WTC11 (cell line): ENCODE measurements around the gene LRRC23. TPM values are rescaled to one million over a fixed set of nuclear protein-coding genes. Genes with fewer than 3 reads are reported as not detected.

ENCODE experiments used
- ATAC-seq: fragments of 200-7000 bp; cut with Tn5 transposase; 2 replicates; pipeline ENCODE4 v1.10.0; 2021; ENCODE audit warnings: mild to moderate bottlenecking, moderate library complexity
- CTCF ChIA-PET: fragments of 300-600 bp; sonication (Branson Sonifier 250); formaldehyde crosslinking; loops from one replicate; lab custom pipeline; 2021; ENCODE audit warnings: antibody characterized with exemption; lab: Charles Lee
- POLR2A ChIA-PET: fragments of 350-600 bp; sonication (Branson Sonifier 250); formaldehyde crosslinking; loops from one replicate; lab custom pipeline; 2021; ENCODE audit warnings: antibody characterized with exemption; lab: Charles Lee
- DNase-seq: peaks from one replicate; pipeline ENCODE4 v3.0.0; 2021; ENCODE audit warnings: low spot score
- H3K27ac Mint-ChIP-seq: 2 replicates; pipeline ENCODE4 v1.8.0; 2021; ENCODE audit warnings: mixed read lengths
- H3K27me3 Mint-ChIP-seq: 2 replicates; pipeline ENCODE4 v1.8.0; 2021; ENCODE audit warnings: low read depth, mild to moderate bottlenecking, moderate library complexity, mixed read lengths
- H3K36me3 Mint-ChIP-seq: 2 replicates; pipeline ENCODE4 v1.8.0; 2021; ENCODE audit warnings: mixed read lengths
- H3K4me1 Mint-ChIP-seq: 2 replicates; pipeline ENCODE4 v1.8.0; 2022; ENCODE audit warnings: mixed read lengths
- H3K4me3 Mint-ChIP-seq: 2 replicates; pipeline ENCODE4 v1.8.0; 2021; ENCODE audit warnings: mild to moderate bottlenecking, moderate library complexity, mixed read lengths
- H3K9me3 Mint-ChIP-seq: 2 replicates; pipeline ENCODE4 v1.8.0; 2021; ENCODE audit warnings: mixed read lengths
- ARID4B ChIP-seq: sonication (generic); formaldehyde crosslinking; IDR thresholded peaks from 2 replicates; pipeline ENCODE4 v1.8.0; 2023; ENCODE audit warnings: missing genetic modification reagents, mild to moderate bottlenecking, borderline replicate concordance
- FOXK1 ChIP-seq: sonication (generic); formaldehyde crosslinking; IDR thresholded peaks from 2 replicates; pipeline ENCODE4 v1.8.0; 2022; ENCODE audit warnings: mild to moderate bottlenecking, moderate library complexity, missing genetic modification reagents
- FOXP1 ChIP-seq: sonication (generic); formaldehyde crosslinking; IDR thresholded peaks from 2 replicates; pipeline ENCODE4 v1.8.0; 2022; ENCODE audit warnings: missing genetic modification reagents, mild to moderate bottlenecking, moderate library complexity, borderline replicate concordance
- FOXP4 ChIP-seq: sonication (generic); formaldehyde crosslinking; IDR thresholded peaks from 2 replicates; pipeline ENCODE4 v1.8.0; 2022; ENCODE audit warnings: mild to moderate bottlenecking, missing genetic modification reagents
- JUN ChIP-seq: sonication (generic); formaldehyde crosslinking; IDR thresholded peaks from 2 replicates; pipeline ENCODE4 v1.8.0; 2023; ENCODE audit warnings: mild to moderate bottlenecking, missing genetic modification reagents
- KAT7 ChIP-seq: sonication (generic); formaldehyde crosslinking; IDR thresholded peaks from 2 replicates; pipeline ENCODE4 v1.8.1; 2023; ENCODE audit warnings: missing genetic modification reagents, mild to moderate bottlenecking, borderline replicate concordance
- MYBL2 ChIP-seq: sonication (generic); formaldehyde crosslinking; IDR thresholded peaks from 2 replicates; pipeline ENCODE4 v1.8.1; 2023; ENCODE audit warnings: mild to moderate bottlenecking, moderate library complexity, missing genetic modification reagents
- NFE2L1 ChIP-seq: sonication (generic); formaldehyde crosslinking; IDR thresholded peaks from 2 replicates; pipeline ENCODE4 v1.8.1; 2023; ENCODE audit warnings: missing genetic modification reagents
- PRDM15 ChIP-seq: sonication (generic); formaldehyde crosslinking; IDR thresholded peaks from 2 replicates; pipeline ENCODE4 v1.8.0; 2022; ENCODE audit warnings: missing genetic modification reagents
- RORB ChIP-seq: fragments of 250-450 bp; sonication (Bioruptor Pico); IDR thresholded peaks from 2 replicates; pipeline ENCODE4 v1.9.0; 2021; ENCODE audit warnings: mild to moderate bottlenecking
- SP1 ChIP-seq: sonication (generic); formaldehyde crosslinking; conservative IDR thresholded peaks from 2 replicates; pipeline ENCODE4 v1.8.1; 2022; ENCODE audit warnings: missing genetic modification reagents
- TCF7 ChIP-seq: sonication (generic); formaldehyde crosslinking; IDR thresholded peaks from 2 replicates; pipeline ENCODE4 v1.8.0; 2022; ENCODE audit warnings: mild to moderate bottlenecking, low read depth, missing genetic modification reagents, moderate library complexity
- ZBTB43 ChIP-seq: sonication (generic); formaldehyde crosslinking; IDR thresholded peaks from 2 replicates; pipeline ENCODE4 v1.8.1; 2023; ENCODE audit warnings: mild to moderate bottlenecking, missing genetic modification reagents
- ZNF121 ChIP-seq: sonication (generic); formaldehyde crosslinking; IDR thresholded peaks from 2 replicates; pipeline ENCODE4 v1.8.0; 2023; ENCODE audit warnings: missing genetic modification reagents
- ZNF281 ChIP-seq: sonication (generic); formaldehyde crosslinking; IDR thresholded peaks from 2 replicates; pipeline ENCODE4 v1.8.0; 2023; ENCODE audit warnings: mild to moderate bottlenecking, missing genetic modification reagents
- ZNF423 ChIP-seq: fragments of 250-450 bp; sonication (Bioruptor Pico); IDR thresholded peaks from 2 replicates; pipeline ENCODE4 v2.1.2; 2022; ENCODE audit warnings: mild to moderate bottlenecking, moderate library complexity
- ZNF512 ChIP-seq: sonication (generic); formaldehyde crosslinking; IDR thresholded peaks from 2 replicates; pipeline ENCODE4 v1.8.1; 2022; ENCODE audit warnings: missing genetic modification reagents, borderline replicate concordance
- total RNA-seq: library from RNA; stranded (reverse); gene quantifications from 3 replicates; pipeline ENCODE4 v1.2.3, GENCODE V29; 2021

LRRC23 gene
- total RNA-seq, 1 experiment from 2014 or later: 3.1 TPM

- POLR2A ChIA-PET: interaction anchor here (2.0 to 3.9 kb wide), 6 partner anchors 11 to 59 kb away, joined by 7 to 66 read pairs (median 20); partner anchors contain the start of genes C12orf57, ENO2 and RNU7-1
- H3K36me3 Mint-ChIP-seq: peaks cover 10% of the 10 kb centered on the region
- H3K4me1 Mint-ChIP-seq: peaks cover 58% of the 10 kb centered on the region
- CTCF ChIA-PET: interaction anchor here (0.9 to 7.0 kb wide), 10 partner anchors 9 to 60 kb away, joined by 3 to 93 read pairs (median 33); partner anchors contain the start of genes C12orf57, RNU7-1, SPSB2 and TPI1
- no peaks in the 10 kb centered on the region for H3K9me3 Mint-ChIP-seq
- H3K27ac Mint-ChIP-seq: peak within 1 kb of the TSS; percentile 98
- peak; percentile 86 for DNase-seq
- no peaks in the 10 kb centered on the region for H3K27me3 Mint-ChIP-seq
- H3K4me3 Mint-ChIP-seq: peak within 1 kb of the TSS; percentile 94
- TF ChIP-seq ZNF281 (CRISPR knock-in tag) (peak; percentile 90), RORB (no peak), PRDM15 (CRISPR knock-in tag) (peak; percentile 79), FOXK1 (CRISPR knock-in tag) (peak; percentile 75; the same call in 1 of the 2 replicates), SP1 (CRISPR knock-in tag) (peak; percentile 61; the same call in 1 of the 2 replicates), JUN (CRISPR knock-in tag) (no peak), ARID4B (CRISPR knock-in tag) (peak; percentile 34; the same call in 1 of the 2 replicates), TCF7 (CRISPR knock-in tag) (0 out of 2 replicates have a peak, but pooled peaks have one; percentile 27), ZNF423 (CRISPR knock-in tag) (no peak), FOXP4 (CRISPR knock-in tag) (peak; percentile 79; the same call in 1 of the 2 replicates), KAT7 (CRISPR knock-in tag) (peak; percentile 98; the same call in 1 of the 2 replicates), ZNF512 (CRISPR knock-in tag) (no peak), FOXP1 (CRISPR knock-in tag) (peak; percentile 31; the same call in 1 of the 2 replicates), NFE2L1 (CRISPR knock-in tag) (peak; percentile 73; the same call in 1 of the 2 replicates), MYBL2 (CRISPR knock-in tag) (peak; percentile 65; the same call in 1 of the 2 replicates), ZNF121 (CRISPR knock-in tag) (0 out of 2 replicates have a peak, but pooled peaks have one; percentile 23), ZBTB43 (CRISPR knock-in tag) (no peak)
- ATAC-seq: peak; percentile 19
Observed at GRCh38 chr12:6927379-6928021, 22.9 kb downstream of the LRRC23 start, which contains the start of gene ATN1. Gene ATN1 (plus strand): TSS chr12:6927959. CDS start chr12:6934002, 6,043 bp downstream.
